Measurements from ENCODE around the gene ANKRD6.

ANKRD6 gene

DNA sequence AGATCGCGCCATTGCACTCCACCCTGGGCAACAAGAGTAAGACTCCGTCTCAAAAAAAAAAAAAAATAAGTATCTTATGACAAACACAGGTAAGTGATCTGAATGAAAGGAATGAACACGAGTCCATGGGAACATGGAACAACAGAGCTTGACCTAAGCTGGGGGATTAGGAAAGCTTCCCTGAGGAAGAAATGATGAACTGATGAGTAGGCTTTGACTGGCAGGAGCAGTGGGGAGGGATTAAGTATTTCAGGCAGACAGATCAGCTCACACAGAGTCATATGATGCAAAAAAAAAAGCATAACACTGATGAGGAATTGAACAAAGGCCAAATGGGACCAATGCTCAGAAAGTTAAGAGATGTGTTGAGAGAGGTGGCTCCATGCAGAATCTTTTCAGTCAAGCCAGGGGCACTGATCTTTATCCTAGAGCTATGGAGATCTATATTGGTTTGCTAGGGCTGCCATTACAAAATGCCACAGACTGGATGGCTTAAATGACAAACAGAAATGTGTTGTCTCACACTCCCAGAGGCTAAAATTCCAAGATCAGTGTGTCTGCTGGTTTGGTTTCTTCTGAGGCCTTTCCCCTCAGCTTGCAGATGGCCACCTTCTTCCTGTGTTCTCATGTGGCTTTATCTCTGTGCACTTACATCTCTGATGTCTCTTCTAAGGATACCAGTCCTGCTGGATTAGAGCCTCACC, 85.6 kb downstream of the ANKRD6 start:
- DNase-seq = no peak

DNA sequence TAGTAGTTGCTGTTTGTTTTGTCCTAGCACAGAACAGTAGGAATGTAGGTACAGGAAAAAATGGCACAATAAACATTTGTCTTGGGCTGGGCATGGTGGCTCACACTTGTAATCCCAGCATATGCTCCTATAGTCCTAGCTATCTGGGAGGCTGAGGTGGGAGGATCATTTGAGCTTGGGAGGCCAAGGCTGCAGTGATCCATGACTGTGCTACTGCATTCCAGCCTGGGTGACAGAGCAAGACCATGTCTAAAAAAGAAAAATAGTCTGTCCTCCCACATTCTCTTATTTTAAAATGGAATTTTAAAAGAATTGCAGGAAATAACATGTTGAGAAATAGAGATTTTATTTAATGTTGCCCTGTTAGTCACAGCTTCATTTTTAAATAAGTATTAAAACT, 87.8 kb downstream of the ANKRD6 start:
- no peak for DNase-seq

- DNase-seq = no peak
Measured at GRCh38 chr6:89522778-89523177, 89.8 kb downstream of the ANKRD6 start.

DNA sequence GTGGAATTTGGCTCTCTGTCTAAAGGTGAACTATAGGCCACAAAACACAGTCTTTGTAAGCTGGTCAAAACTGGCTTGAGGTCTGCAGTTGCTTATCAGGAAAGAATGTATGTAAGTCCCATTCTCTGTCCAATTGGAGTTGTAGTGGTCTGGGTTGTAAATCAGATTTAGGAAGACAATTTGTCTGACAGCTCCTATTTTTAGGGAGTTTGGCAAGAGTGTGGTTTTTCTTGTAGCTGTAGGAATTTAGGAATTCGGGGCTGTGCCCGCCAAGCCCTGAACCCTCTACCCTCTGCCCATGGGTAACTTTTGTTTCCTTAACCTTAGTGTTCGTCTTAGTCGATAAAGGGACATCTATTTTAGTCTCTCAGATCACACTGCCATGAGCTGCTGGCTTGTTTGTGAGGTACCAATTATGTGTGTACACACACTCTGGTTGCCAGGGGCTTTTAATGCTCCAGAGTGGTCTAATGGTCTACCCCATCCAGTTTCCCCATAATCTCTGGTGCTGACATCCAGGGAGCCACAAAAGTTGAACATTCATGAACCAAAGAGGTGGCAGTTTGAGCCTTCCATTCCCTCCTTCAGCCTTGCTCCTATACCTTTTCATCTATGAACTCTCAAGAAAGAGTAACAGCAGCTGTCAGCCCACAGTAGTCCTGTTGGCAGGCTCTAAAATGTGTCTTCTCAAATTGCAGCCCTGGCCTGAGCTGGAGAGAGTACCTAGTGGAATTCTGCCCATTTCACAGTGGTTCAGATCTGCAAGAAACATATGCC, 93.0 kb downstream of the ANKRD6 start:
- no peak for DNase-seq

GRCh38 chr6:89526563-89526869, 93.6 kb downstream of the ANKRD6 start:
- no peak for DNase-seq

- DNase-seq = no peak
Measured at GRCh38 chr6:89527634-89528033, 94.7 kb downstream of the ANKRD6 start.

GRCh38 chr6:89528866-89529265, 95.9 kb downstream of the ANKRD6 start:
- DNase-seq = no peak

- DNase-seq = no peak
Measured at GRCh38 chr6:89530982-89531381, 98.0 kb downstream of the ANKRD6 start.

- no peak for DNase-seq
Measured at GRCh38 chr6:89536231-89536630, 103.3 kb downstream of the ANKRD6 start.

DNA sequence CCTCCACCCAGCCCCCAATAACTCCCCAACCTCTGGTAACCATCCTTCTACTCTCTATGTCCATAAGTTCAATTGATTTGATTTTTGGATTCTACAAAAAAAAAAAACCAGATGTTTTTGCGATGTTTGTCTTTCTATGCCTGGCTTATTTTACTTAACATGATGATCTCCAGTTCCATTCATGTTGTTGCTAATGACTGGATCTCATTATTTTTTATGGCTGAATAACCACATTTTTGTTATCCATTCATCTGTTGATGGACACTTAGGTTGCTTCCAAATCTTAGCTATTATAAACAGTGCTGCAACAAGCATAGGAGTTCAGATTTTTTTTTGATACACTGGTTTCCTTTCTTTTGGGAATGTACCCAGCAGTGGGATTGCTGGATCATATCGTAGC, 106.8 kb downstream of the ANKRD6 start:
- no peak for DNase-seq

DNA sequence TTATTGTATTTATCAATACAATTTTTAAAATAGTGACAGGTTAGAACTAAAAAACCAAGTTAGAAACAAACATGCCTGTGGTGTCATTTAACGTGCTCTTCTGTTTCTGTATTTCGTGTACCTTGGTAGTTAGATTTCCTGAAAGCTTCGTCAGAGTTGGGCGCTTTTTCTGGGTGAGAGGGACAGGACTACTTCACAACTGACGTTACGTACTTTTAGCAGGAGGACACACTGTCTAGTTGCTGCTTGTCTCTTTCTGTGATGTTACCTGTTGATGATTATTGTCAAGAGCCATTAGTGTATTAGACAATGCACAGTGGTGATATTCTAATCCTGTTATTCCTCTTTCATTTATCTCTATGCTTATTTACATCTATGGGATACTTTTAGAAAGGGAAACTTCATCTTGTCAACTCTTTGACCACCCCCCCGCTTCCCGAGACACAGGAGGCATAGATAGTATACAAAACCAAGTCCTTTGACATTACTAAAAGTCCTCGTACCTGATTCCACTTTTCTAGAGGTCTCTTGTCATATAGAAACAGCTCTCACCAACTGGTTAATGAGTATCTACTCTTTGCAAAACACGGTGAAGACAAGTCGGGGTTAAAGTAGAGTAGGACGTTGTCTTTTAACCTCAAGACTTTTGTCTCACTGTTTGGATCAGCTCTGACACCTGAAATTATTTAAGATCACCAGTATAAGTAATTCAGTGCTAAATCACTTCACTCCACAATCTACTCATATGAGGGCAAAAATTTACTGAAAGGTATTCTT, 109.3 kb downstream of the ANKRD6 start:
- DNase-seq = no peak

DNA sequence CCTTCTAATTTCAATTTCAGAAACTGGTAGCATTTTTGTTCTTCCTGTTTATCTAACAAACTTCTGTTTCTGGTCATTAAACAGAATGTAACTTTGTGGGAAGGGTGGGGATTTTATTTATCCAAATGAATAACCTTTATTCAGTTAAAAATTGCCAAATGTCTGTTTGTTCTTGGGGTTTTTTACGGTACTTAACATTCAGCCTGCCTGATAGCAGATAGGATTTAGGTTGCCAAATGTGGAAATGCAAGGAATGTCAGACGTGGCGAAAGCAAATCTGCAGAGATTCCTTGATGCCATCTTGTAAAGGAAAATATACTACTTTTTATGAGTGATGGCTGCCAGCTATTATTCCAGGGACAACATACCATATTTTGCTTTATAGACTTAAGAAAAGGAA, 109.9 kb downstream of the ANKRD6 start:
- DNase-seq = no peak

DNA sequence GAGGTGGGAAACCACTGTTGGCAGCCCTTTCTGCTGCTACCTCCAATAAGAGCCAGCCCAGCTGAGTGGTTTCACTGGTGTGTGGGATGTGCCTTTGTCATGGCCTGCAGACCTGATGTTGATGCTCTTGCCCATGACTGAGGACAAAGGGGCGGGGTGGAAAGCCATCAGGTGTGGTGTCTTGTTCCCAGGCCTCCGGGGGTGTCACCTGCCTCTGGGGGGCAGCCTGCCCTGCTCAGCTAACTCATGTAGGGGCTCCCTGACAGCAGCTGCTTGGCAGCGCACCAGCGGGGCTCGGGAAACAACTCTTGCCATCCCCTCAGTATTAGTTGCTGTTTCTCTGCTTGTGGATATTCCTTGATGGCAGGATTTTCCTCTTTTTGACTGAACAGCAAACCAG, 114.3 kb downstream of the ANKRD6 start:
- no peak for DNase-seq

DNA sequence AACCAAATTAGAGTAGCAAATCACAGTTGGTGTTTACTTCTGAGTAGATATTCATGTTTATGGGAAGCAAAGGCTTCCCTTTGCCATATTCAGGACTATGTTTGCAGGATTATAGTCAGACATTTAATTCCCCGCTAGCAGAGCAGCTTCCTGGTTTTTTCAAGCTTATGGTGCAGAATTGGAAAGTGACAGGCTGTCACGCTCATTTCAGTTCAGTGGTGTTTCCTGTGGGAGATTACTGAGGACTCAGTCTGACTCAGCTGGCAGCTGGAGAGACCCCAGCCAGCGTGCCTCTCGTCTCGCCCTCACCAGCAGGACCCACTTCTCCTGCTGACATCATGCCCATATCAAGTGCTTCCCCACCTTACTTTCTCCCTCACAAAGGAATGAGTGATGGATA, 120.5 kb downstream of the ANKRD6 start:
- DNase-seq = no peak

GRCh38 chr6:89554106-89554505, 121.2 kb downstream of the ANKRD6 start:
- no peak for DNase-seq

DNA sequence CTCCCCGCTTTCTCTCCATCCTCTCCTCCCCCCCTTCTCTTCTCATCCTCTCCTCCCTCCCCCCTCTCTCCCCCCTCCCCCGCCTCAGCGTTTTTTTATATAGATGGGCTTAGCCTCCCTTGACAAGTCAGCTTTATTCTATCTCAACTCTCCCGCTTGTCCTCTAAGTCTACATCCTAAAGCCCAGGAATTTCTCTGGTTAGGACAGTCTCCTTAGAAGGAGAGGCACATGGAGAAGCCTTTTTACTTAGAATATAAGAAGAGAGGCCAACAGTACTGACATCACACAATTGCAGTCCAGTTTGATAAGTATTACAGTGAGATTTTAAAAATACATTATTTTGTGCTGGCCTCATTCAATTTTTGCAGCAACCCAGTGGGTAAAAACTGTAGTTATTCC, 122.1 kb downstream of the ANKRD6 start:
- DNase-seq = no peak

GRCh38 chr6:89555806-89556205, 122.9 kb downstream of the ANKRD6 start:
- DNase-seq = no peak

DNA sequence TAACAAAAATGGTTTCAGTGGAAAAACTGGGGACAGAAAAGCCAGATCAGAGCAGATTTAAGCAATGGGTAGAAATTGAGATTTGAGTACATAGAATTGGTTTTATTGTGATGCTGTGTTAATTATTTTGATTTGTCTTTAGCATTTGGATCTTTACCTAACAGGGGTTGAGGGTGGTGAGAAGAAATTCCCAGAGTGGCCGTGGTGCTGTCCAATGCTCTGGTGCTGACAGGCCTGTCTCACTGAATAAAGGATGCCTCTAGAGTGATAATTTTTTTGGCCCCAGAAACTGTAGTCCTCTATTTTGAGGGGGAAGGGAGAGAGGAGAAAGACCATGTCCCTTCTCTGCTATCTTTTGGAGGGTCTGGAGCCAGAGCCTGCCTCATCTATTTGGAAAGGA, 126.5 kb downstream of the ANKRD6 start:
- no peak for DNase-seq

DNA sequence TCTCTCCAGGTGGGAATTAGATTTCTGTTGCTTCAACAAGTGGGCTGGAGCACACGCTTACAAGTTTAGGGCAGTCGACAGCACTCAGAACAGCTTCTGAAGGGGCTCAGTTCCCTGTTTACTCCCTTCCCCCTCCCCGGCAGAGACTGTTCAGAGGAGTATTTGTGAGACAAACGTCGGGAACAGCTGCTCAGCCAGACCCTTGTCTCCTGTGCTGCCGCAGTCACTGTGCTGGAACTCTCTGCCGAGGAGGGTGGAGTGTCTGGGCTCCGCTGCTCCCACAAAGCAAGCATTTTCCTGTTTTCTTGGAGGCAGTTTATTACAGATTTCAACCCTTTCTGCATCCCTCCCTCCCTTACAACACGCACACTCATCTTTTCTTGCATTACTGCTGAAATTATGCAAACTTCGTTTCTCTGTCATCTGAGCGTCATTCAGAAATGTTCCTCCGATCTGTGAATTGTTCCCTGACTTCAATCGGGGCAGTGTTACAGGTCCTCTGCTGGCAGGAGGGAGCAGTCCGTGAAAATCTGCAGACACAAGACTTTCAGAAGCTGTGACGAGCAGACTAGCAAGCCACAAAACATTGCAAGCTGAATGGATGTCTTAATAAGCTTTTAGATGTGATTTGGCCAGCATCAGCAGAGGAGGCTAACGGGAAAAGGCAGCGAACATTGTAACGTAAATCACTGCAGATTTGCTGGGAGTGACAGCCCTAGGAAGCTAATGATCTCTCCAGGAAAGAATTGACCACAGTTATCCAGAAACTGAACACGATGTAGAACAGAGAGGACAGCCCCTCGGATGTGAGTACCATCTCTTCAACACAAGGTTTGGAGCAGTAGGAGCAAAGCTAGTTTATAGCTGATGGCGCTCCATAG, 129.4 kb downstream of the ANKRD6 start:
- no peak for DNase-seq

- DNase-seq = no peak
Measured at GRCh38 chr6:89563866-89564265, 130.9 kb downstream of the ANKRD6 start.

GRCh38 chr6:89564752-89565427, 131.9 kb downstream of the ANKRD6 start:
- DNase-seq = no peak

DNA sequence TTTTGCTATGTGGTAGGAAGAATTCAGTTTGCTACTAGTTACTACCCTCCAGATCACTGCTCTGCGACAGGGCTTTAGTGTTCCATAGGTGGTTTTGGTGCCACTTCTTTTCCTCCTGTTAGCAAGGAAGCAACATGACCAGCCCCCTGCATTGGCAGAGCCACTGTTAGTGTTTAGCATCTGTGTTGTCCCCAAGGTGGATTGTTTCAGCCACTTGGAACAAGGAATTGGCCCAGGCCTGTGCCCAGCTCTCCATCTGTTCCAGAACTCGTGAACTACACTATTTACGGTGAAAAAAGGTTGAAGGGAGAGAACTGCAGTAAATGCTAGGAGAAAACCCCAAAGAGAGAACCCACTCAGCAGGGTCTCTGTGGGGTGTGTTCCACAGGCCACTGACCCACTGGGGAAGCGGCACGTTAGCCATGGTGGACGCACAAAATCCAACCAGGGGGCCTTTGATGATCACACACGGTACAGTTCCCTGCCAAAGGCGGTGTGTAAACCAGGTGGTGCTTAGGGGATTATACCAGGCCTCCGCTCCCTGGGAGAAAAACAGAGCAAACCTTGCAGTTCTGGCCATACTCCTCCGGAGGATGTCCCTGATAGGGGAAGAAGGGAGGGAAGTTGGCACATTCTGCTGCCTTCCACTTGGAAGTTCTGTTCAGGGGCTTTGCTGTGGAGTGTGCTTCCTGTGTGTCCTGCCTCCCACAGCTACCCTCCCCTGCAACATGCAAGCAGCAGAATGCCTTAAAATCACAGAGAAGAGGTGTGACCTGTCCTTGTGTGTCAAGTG, 133.3 kb downstream of the ANKRD6 start:
- DNase-seq = no peak
